Hindlimb muscle (tissue), 1 donor: ENCODE measurements around the gene FAM240B. TPM values are rescaled to one million over a fixed set of nuclear protein-coding genes. Genes with fewer than 3 reads are reported as not detected.

ENCODE experiments used
- DNase-seq: peaks from one replicate; pipeline ENCODE4 v3.0.0-alpha.2; 2013
- polyA plus RNA-seq: library from polyadenylated mRNA; unstranded; fragments of 120-200 nt; gene quantifications from one replicate; pipeline ENCODE4 v1.2.1, GENCODE V29; 2013; ENCODE audit not compliant: insufficient read length

The FAM240B gene
- polyA plus RNA-seq: not detected

DNA sequence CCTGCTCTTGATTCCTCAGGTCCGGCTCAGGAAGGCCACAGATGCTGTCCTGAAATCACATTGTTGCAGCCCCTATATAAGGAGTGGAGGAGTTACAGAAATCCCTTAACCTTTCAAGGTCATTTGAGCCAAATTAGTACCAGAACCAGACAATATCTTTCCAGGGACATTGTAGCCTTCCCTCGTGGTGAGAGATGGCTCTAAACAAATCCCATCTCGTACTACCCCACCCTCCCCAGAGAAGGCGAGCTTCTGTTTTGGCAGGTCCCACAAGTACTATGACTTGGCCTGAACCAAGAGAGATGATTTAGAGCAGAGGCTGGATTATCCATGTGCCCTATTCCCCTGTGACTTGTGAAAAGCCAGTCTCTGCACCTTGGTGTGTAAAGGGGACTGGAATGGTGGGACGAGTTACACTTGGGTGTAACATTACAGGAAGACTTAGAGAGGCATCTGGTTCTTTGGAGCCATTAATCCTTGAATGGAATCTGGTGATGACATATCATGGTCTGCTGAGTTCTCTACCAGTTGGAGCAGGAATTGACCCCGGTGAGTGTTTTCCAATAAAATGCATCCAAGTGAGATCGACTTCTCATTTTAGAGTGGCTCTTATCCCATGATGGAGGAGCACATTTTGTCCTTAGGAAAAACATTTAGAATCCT lies at the start of gene FAM240B:
TSS of gene FAM240B (minus strand) at position 51 of the 663 bp plus-strand sequence. CDS start 16,134 bp downstream, outside the sequence.
- no peak for DNase-seq

DNA sequence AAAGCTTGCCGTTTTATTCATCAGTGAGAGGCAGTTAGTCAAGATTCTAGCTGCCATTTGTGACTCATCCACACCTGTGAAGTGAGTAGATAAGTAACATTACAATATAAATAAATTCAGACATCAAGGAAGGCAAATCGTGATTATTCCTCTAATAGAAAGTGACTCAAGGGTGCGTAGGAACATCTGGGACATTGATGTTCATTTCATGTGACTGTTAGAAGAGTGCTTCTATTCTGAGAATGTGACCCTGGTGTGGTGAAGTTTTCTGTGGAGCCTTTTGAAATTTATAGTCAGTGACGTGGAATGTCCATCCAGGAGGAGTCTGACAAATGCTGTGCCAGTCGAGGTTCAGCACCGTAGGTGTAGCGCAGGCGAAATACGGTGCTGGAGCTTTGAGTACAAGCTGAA lies 48.4 kb upstream of the FAM240B start:
- no peak for DNase-seq

DNA sequence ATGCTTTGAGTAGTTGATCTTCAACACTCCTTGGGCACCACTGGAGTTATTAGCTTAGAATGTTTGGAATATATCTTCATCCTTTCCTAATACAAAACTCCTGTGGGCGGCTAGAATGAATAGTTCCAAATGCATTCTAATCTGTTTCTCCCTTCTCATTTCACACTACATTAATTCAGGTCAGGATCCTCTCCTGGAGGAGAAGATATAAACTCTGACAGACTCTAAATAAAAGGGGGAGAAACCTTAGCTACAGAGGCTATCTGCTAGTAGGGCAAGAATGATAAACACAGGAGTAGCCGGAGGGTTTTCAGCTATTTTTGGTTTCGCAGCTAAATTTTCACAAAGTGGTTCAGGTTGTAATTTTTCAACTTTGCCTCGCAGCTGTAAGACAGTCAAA lies 45.2 kb upstream of the FAM240B start:
- DNase-seq: no peak

DNA sequence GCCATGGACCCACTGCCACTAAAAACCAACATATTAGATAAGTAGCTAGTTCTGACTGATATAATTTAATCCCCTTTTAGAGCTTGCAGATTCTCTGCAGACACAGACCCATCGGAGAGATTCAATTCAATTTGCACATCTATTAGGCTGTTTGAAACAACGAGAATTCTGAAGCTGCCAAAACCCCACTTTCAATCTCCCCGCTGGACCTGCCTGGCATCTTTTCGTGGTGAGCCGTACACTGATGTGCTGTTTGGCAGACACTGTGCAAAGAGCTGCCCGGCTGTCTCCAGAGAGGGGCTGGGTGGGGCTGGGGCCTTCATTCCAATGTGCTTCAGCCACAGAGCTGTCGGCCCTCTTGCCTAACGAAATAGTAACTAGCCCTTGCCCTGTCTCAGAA lies 42.1 kb upstream of the FAM240B start:
- no peak for DNase-seq

DNA sequence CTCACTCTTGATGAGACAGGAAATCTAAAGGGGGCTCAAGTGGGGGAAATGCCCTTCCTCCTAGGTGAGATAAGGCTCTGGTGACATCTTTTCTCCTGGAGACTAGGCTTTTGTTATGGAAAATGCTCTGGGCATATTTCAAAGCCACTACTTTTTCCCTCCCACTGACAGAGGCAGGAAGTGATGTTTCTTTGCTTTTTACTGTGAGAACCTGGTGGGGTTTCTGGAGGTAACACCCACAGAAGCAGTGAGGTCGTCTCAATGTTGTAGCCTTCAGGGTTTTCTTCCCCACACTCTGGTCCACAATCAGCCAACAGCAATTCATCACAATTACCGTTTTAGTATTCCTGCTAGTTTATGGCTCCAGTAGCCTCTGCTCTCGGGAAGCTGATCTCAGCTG lies 41.4 kb upstream of the FAM240B start:
- no peak for DNase-seq

DNA sequence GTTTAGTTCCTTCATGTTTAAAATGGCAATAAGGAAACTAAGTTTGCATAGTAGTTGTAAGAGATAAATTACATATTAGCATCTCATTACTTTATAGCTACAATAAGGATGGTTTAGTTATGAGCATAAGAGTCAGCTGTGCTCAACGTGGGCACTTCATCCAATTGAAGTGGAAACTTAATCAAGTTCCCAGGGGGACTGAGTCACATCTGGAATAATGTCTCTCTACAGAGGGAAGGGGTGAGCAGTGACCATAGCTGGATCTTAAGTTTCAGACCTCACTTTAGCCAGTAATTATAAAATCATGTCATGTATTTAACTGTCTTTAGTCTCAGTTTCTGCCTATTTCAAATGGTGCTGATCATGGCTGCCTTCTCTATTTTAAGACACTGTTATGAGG lies 36.8 kb upstream of the FAM240B start:
- DNase-seq: no peak

DNA sequence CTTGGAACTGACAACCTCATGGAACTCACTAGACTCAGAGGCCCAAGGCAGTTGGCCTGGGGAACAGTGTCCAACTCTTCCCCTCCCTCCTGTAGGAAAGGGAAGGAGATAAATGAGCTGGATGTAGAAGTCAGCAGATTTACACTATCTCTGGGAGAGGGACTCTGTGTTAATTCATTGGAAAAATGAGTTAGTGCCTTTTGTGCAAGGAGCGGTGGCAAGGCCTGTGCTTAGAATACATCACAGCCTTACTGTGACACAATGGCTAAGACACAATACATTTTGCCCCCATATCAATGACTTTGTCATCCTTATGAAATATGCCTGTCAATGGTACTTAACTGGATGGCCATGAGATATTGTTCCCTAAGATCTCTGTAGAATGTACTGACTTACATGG lies 28.0 kb upstream of the FAM240B start:
- DNase-seq: no peak

DNA sequence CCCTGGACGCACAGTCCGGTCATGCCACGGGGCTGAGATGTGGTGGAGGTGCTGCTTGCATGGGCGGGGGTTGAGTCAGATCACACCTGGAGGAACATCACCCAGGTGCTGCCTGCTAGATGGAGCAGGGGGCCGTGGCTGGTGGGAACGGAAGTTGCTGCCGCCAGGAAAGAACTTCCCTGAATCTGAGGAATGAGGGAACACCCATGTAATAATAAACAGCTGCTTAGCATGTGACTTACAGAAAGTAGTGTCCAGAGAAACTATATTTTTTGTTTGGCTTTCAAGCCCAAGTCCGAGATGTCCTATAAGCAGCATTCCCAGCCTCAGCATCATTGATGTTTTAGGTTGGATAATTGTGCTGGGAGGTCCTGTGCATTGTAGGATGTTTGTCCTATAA lies 27.1 kb upstream of the FAM240B start:
- no peak for DNase-seq

DNA sequence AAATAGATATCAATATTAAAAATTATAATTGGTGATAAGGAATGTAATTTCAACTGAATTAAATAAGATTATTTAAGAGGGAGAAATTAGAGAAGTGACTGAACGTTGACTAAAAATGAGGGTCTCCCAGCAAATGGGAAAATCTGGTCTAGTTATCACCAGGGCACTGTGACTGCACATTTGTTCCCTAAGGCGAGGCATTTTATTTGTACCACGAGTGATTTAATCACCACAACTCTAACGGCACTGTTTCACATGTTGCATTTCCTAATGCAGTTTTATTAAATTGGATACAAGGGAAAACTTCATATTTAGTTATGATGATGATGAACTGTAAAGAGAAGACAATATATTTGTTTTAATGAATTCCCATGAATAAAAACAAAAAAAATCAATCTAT lies 26.4 kb upstream of the FAM240B start:
- no peak for DNase-seq

DNA sequence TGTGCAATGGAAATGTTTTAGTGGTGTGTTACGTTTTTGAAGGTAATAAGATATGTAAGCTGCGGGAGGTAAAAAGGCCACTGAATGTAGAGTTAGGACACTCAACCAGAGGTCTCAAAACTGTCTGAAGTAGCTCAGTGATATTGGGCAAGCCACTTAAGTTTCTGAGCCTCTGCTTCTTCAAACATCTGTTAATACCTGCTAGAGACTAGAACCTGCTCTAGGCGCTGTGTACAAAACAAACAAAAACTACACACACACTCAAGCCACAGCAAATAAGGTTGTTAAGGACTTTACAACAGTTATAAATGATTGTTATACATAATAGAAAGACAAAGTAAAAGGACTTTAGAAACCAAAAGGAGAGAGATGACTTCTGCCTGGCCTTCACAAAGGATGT lies 24.6 kb upstream of the FAM240B start:
- DNase-seq: no peak

DNA sequence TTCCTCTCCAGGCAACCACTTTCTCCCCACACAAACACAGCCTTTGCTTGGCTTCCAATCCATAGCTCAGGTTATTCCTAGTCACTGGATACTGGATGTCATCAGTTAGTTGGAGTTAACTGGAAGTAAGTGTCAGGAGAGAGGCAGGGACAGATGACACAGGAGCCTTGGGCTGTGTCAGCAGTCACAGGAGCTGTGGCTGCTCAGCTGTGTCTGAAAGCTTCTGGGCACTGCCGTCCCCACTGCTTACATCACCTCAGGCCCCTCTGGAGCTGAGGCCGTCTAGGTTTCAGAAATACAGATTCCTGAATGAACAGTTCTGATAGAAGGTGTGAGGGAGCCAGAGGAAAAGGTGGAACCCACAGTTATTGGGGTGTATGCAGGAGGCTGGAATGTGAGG lies 17.3 kb upstream of the FAM240B start:
- DNase-seq: no peak

DNA sequence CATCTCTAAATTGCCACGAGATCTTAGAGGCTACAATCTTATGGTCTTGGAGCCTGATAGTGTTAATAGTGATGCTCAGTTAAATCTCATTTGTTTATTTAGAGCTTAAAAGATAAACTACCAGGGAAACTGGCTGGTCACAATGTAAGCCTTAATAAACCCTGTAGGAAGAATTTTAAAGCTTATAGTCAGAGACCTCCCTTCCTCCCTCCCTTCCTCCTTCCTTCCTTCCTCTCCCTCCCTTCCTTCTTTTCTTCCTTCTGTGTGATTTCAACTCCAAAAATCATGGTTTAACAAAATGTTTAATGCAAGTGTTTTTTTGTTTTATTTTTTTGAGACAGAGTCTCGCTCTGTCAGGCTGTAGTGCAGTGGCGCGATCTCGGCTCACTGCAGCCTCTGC lies 14.9 kb upstream of the FAM240B start:
- no peak for DNase-seq

DNA sequence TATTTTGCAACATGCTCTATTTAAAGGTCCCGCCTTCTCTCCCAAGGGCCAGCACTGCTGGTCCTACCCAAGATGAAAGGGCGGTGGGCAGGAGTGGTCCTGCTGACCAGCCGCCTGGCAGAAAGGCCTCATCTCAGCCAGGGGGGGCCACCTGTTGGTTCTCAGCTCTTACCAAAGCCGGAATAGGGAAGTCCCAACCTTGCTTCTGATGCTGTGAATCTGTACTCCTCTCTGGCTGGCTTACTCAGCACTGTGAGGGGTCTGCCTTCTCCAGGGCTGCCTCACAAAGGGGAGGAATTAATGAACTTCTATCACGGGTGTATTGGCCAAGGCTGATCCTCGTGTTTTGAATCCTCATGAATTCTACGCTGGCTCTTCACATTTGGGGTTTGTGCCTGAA lies 13.6 kb upstream of the FAM240B start:
- DNase-seq: no peak

DNA sequence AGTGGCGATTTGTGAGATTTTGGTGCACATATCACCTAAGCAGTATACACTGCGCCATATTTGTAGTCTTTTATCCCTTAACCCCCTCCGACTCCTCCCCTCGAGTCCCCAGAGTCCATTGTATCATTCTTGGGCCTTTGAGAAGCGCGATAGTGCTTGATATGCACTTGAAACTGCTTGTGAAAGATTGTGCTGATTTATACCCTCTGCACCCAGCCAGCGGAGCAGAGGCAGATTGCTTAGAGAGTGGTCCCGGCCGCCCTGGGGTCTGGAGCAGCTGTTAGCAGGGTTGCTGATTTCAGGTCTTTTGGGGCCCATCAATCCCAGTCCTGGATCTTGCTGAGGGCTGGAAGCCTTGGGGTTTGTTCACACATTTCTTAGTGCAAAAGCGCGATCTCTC lies 13.0 kb upstream of the FAM240B start:
- no peak for DNase-seq

DNA sequence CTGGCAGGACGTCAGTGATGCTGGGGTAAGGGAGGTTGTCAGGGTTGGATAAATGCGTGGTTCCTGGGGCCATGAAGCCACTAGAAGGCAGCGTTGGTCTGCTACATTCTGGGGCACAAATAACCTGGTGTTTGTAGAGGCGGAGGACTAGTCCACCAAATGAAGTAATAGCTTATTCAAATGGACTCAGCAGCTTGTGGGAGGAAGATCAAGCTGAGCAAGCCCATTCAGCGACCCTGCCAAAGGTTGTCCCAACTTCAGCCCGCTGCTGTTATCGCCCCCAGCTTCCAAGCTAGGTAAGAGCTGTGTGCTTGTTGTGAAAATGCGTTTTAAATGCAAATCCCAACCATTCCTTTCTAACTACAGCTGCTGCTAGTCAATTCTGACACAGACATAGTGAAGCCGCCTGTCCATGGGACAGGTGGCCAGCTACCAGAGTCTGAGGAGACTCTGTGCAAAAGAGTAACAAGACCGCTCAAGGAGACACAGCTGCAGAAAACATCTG lies 7.6 kb upstream of the FAM240B start:
- peak; percentile 18 for DNase-seq

DNA sequence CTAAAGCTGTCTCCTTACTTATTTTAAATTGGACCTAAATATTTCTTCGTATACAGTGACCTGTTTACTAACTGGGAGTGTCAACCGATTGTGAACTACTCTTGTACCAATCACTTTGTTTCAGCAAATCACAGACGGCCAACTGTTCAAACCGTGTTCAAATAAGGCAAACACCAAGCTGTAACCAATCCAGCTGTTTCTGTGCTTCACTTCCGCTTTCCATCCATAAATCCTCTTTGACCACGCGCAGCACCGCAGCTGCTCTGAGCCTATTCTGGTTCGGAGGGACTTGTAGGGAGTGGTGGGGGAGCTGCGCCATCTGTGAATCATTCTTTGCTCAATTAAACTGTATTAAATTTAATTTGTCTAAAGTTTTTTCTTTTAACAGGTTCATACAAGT lies 4.8 kb upstream of the FAM240B start:
- DNase-seq: no peak

DNA sequence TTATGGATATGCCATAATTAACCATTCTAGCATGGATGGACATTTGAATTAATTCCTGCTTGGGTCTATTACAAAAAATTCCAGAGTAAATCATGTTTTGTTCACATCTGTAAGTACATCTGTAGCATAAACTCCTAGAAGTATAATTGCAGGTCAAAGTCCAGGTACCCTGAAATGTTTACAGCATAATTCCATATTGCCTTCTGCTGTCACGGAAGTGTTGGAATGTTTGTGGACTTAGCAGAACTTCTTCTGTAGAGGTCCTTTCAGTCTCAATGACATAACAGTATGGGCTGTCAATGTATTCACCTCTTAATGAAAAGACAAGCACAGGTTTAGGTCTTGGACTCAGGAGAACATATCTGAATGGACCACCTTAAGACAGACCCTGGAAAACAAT lies 1.8 kb downstream of the FAM240B start:
- DNase-seq: no peak

DNA sequence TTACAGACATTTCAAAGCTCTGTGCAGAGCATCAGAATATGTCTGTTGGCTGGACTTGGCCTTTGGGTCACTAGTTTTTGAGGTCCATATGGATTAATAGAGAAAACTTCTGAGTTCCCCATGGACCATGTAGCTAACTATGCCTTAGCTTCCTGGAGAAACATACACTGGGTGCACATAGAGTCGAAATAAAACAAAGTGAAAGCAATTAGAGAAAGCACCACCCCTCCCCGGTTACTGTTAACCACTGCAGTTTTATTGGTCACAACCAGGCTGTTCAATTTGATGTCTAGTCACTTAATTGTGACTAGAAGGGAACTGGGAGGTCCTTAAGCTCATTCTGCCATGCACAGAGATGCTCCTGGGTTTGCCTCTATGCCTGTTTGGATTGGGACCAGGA lies 4.2 kb downstream of the FAM240B start:
- DNase-seq: no peak

DNA sequence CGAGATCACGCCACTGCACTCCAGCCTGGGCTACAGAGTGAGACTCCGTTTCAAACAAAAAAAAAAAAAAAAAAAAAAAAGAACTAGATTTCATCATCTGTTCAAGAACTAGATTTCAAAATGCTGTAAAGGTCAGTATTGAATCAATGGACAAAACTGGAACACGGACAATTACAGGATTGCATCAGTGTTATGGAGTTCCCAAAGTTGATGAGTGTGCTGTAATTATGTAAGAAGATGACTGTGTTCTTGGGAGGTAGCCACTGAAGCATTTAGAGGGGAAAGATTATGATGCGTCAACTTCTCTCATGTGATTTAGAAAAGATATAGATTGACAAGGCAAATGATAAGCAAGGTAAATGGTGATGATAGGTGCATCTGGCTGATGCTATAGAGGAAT lies 6.5 kb downstream of the FAM240B start:
- DNase-seq: no peak

DNA sequence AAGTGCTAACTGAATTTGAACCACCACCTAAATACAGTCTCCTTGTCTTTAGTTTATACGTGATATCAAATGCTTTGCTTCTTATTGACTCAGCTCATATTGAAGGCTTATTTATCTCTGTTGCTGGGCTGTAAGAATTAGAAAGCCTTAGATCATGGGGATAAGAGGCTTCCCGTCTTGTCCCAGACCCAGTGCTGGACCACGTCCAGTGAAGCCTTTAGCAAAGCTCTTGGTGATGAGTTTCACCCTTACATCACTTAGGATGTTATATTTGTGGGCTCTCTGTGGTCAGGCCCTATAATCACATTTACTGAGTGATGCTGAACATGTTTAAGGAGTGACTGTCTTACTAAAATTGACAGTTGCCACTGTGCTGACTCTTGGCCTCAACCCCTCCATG lies 11.2 kb downstream of the FAM240B start:
- DNase-seq: no peak

DNA sequence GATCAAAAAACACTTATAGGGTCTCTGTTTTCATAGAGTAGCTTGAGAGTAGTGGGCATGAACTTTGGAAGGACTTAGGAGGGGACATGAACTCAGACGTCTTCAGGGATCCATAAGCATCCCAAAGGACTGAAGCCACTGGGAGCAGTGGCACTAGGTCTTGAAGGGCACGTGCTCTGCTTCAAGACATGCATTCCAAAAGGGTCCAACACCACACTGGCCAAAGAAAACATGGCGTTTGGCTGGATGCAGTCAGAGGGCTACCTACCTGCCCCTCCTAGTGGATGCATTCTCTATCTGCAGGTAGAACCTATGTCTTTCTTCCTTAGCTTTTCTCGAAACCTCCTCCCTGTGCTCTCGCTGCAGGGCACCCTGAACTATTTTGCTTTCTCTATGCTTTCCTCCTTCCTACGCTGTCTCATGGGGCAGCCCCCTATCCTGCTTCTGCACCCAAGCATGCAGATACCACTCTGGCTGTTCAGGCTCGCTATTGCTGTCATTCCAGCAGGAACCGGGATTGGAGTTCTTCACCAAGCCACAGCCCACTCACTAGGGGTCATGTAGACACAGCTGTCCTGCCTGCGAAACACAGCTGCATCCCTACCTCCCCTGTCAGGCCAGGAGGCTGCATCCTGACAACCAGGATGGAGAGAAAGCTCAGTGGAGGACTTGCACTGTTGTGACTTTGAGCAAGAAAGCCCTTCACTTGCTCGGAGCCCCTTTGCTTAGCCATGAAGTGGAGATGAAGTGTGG lies 11.9 kb downstream of the FAM240B start:
- DNase-seq: no peak

DNA sequence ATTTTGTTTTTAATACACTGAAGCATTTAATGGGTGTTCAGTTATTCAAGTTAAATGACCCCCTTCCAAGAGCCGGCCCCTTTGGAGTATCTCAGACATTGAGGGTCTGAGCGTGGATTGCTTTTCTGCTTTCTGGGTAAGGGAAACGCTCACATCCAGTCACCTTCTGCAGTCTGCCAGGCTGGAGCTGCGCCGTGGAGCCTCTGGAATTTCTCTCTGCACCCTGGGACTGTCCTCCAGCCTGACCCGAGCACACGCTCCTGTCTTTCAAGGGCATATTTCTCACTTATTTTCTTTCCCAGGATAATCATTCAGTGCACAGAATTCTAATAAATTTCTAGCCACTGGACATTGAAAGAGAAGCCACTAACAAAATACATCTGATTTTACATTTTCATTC lies 13.4 kb downstream of the FAM240B start:
- no peak for DNase-seq

DNA sequence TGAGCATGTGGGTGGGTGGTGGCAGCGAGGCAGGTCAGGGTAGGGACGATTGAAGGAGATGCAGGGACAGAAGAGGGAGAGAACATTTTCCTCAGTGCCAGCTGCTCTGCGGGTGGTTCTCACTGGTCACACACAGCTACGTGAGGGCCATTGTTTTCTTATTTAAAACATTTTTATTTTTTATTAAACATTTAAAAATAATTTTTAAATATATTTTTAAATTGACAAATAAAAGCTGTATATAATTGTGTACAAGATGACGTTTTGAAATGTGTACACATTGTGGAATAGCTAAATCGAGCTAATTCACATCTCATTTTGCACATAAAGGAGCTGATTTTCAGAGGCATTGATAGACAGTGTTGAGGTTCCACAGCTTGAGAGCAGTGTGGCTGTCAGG lies 14.0 kb downstream of the FAM240B start:
- no peak for DNase-seq

DNA sequence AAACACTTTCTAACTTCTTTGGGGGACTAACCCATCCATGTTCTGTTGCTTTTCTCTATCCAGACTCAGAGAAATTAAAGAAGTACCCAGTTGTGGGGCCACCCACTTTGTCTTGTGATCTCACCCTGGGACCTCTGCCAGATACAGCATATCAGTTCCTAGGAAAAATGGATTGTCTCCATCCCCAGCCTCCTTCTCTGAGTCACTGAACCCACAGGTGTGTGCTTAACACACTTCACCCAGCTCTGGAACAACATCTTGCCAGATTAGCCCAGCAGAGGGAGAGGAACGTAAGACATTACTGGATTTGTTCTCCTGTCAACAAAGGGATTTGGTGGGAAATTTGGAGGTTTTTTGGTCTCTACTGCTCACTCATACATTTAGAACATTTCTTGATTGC lies 19.2 kb downstream of the FAM240B start:
- no peak for DNase-seq
